K562 (cell line): ENCODE data around the gene SON. TPM values are rescaled to one million over a fixed set of nuclear protein-coding genes. Genes with fewer than 3 reads are reported as not detected.

Source experiments
- BRCA1 ChIP-seq, 2 experiments: fragments of 450-650 bp in 1 of 2; sonication (generic) in 1 of 2; formaldehyde crosslinking in 1 of 2; IDR thresholded peaks; 2 replicates each; pipeline versions ENCODE4 v1.5.0 to v1.6.1; 2017 to 2020; ENCODE audit warnings: mild to moderate bottlenecking in 1 of 2, missing genetic modification reagents in 1 of 2
- BRD9 ChIP-seq: fragments of 450-650 bp; IDR thresholded peaks from 2 replicates; pipeline ENCODE4 v1.6.1; 2018; ENCODE audit warnings: low read depth; ENCODE audit not compliant: partially characterized antibody
- CCNT2 ChIP-seq: IDR thresholded peaks from 2 replicates; pipeline ENCODE4 v1.6.1; 2011; ENCODE audit warnings: borderline replicate concordance, low read depth, mild to moderate bottlenecking, moderate library complexity, mixed read lengths, low read length; ENCODE audit not compliant: insufficient read length; ENCODE audit errors: extremely low read depth
- CEBPZ ChIP-seq: fragments of 150-350 bp; IDR thresholded peaks from 2 replicates; pipeline ENCODE4 v1.6.1; 2014; ENCODE audit warnings: low read depth, mild to moderate bottlenecking, low read length, borderline replicate concordance
- EGR1 ChIP-seq: fragments of 450-650 bp; conservative IDR thresholded peaks from 2 replicates; pipeline ENCODE4 v1.6.1; 2017; ENCODE audit warnings: mild to moderate bottlenecking
- HNRNPK ChIP-seq: fragments of 200-400 bp; formaldehyde crosslinking; IDR thresholded peaks from one replicate; pipeline ENCODE4 v1.6.1; 2018; ENCODE audit warnings: mild to moderate bottlenecking, low read depth, low read length; ENCODE audit not compliant: poor library complexity, severe bottlenecking
- IRF1 ChIP-seq: sonication (generic); formaldehyde crosslinking; IDR thresholded peaks from 2 replicates; pipeline ENCODE4 v1.8.0; 2022; ENCODE audit warnings: missing genetic modification reagents, mild to moderate bottlenecking, borderline replicate concordance
- PHB ChIP-seq: fragments of 250-450 bp; sonication (Bioruptor Pico); IDR thresholded peaks from 2 replicates; pipeline ENCODE4 v1.5.0; 2021
- RBM22 ChIP-seq: fragments of 200-400 bp; formaldehyde crosslinking; IDR thresholded peaks from 2 replicates; pipeline ENCODE4 v1.6.1; 2018; ENCODE audit warnings: low read length, low read depth; ENCODE audit not compliant: poor library complexity, severe bottlenecking
- SETDB1 ChIP-seq: IDR thresholded peaks from one replicate; pipeline ENCODE4 v1.6.1; 2012; ENCODE audit warnings: low read length, control low read depth, inconsistent platforms
- SOX6 ChIP-seq: fragments of 450-650 bp; IDR thresholded peaks from 2 replicates; pipeline ENCODE4 v1.6.1; 2014; ENCODE audit warnings: mild to moderate bottlenecking
- TCFL5 ChIP-seq: fragments of 250-450 bp; sonication (Bioruptor Pico); conservative IDR thresholded peaks from 2 replicates; pipeline ENCODE4 v1.6.1; 2021; ENCODE audit warnings: mild to moderate bottlenecking, moderate library complexity, matching md5 sums
- TRIM28 ChIP-seq: fragments of 450-650 bp; IDR thresholded peaks from 2 replicates; pipeline ENCODE4 v1.6.1; 2017
- TSC22D4 ChIP-seq: fragments of 450-650 bp; IDR thresholded peaks from 2 replicates; pipeline ENCODE4 v1.6.1; 2016; ENCODE audit warnings: missing genetic modification characterization, missing biosample characterization, control low read depth
- ZEB2 ChIP-seq: fragments of 450-650 bp; IDR thresholded peaks from 2 replicates; pipeline ENCODE4 v1.6.1; 2016
- ZNF584 ChIP-seq: fragments of 200-800 bp; sonication (Bioruptor generic); IDR thresholded peaks from 2 replicates; pipeline ENCODE4 v1.6.1; 2016; ENCODE audit warnings: low read depth, mild to moderate bottlenecking, missing genetic modification characterization, missing compliant biosample characterization
- ZNF766 ChIP-seq: fragments of 200-800 bp; sonication (Bioruptor generic); conservative IDR thresholded peaks from 2 replicates; pipeline ENCODE4 v1.6.1; 2016; ENCODE audit warnings: missing genetic modification characterization, missing compliant biosample characterization
- polyA plus RNA-seq, 8 experiments: library from polyadenylated mRNA; depleted of rRNA in 4 of 8; stranded (reverse) in 5 of 8; unstranded in 3 of 8; fragments of >200 nt; fragmentation: Nextera tagmentation in 2 of 8; fragmentation: Illumina TruSeq in 1 of 8; extraction: Ambion mirVana in 2 of 8; extraction: Trizol in 1 of 8; gene quantifications; 2 replicates each; pipeline versions ENCODE4 v1.2.1 to v1.2.3, GENCODE V29; 2011 to 2014; ENCODE audit warnings: inconsistent platforms in 1 of 8, missing spikeins in 1 of 8
- total RNA-seq, 7 experiments: library from RNA; depleted of rRNA in 6 of 7; stranded (reverse); fragments of >200 nt in 6 of 7; fragmentation: Illumina TruSeq in 2 of 7; extraction: Trizol in 2 of 7; gene quantifications; 2 replicates each; pipeline versions ENCODE4 v1.2.1 to v1.2.3, GENCODE V29; 2011 to 2021; ENCODE audit warnings: low replicate concordance in 1 of 7
- TF ChIP-seq, protein P1 (sequence below): fragments of 450-650 bp; IDR thresholded peaks from 2 replicates; pipeline ENCODE4 v1.7.1; 2018; ENCODE audit warnings: mild to moderate bottlenecking, low read depth; ENCODE audit not compliant: partially characterized antibody
- TF ChIP-seq, protein P2 (sequence below), 3 experiments: IDR thresholded peaks in 2 of 3; conservative IDR thresholded peaks in 1 of 3; 2 replicates each; pipeline ENCODE4 v1.5.1; 2011 to 2012; ENCODE audit warnings: low read length in 3 of 3, mild to moderate bottlenecking in 3 of 3, control low read depth in 2 of 3, improper control_type of control experiment in 1 of 3, inconsistent platforms in 1 of 3, low read depth in 1 of 3, mixed read lengths in 1 of 3, moderate library complexity in 1 of 3; ENCODE audit not compliant: insufficient read depth in 2 of 3

SON gene
- total and polyA plus RNA-seq, 9 of the 15 experiments (the other 6 are each of a cell fraction or from before 2014, with no cell fraction given): 105 to 742 (median 187) TPM

DNA sequence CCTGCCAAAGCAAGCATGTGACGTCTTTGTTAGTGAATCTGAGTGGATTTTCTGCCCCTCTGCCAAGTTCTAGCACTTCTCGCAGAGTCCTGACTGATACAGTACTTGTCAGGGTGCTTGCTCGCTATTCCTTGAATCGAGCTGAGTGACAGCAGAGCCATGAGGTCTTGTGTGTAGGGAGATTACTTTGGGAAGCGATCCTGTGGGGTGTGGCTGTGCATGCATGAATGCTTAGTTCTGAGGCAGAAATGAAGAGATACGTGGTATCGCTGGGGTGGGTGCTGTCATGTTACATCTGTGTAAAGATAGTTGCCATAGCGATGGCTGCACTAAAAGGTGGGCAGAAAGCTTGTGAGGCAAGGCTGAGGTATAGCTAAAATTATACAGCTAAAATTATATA is 32.0 kb upstream of the SON start (continued):
- no peak for TF ChIP-seq CCNT2
- TF ChIP-seq CEBPZ: no peak
- TF ChIP-seq BRD9: no peak
- TF ChIP-seq ZNF584 (CRISPR knock-in tag): no peak
- TF ChIP-seq TCFL5: no peak
- TF ChIP-seq HNRNPK: no peak
- no peak for TF ChIP-seq IRF1 (CRISPR knock-in tag)
- TF ChIP-seq TSC22D4 (tag): no peak
- no peak for TF ChIP-seq ZNF766 (CRISPR knock-in tag)
- no peak for TF ChIP-seq BRCA1 (IDR thresholded peaks at IDR 0.05)
- no peak for TF ChIP-seq BRCA1 (CRISPR knock-in tag; IDR thresholded peaks at IDR 0.05)
- no peak for TF ChIP-seq ZEB2
- TF ChIP-seq TRIM28: no peak
- TF ChIP-seq SOX6: peak; percentile 61
- no peak for TF ChIP-seq EGR1
- no peak for TF ChIP-seq SETDB1
- TF ChIP-seq, protein P1, sequence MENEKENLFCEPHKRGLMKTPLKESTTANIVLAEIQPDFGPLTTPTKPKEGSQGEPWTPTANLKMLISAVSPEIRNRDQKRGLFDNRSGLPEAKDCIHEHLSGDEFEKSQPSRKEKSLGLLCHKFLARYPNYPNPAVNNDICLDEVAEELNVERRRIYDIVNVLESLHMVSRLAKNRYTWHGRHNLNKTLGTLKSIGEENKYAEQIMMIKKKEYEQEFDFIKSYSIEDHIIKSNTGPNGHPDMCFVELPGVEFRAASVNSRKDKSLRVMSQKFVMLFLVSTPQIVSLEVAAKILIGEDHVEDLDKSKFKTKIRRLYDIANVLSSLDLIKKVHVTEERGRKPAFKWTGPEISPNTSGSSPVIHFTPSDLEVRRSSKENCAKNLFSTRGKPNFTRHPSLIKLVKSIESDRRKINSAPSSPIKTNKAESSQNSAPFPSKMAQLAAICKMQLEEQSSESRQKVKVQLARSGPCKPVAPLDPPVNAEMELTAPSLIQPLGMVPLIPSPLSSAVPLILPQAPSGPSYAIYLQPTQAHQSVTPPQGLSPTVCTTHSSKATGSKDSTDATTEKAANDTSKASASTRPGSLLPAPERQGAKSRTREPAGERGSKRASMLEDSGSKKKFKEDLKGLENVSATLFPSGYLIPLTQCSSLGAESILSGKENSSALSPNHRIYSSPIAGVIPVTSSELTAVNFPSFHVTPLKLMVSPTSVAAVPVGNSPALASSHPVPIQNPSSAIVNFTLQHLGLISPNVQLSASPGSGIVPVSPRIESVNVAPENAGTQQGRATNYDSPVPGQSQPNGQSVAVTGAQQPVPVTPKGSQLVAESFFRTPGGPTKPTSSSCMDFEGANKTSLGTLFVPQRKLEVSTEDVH: no peak
- TF ChIP-seq, protein P2, sequence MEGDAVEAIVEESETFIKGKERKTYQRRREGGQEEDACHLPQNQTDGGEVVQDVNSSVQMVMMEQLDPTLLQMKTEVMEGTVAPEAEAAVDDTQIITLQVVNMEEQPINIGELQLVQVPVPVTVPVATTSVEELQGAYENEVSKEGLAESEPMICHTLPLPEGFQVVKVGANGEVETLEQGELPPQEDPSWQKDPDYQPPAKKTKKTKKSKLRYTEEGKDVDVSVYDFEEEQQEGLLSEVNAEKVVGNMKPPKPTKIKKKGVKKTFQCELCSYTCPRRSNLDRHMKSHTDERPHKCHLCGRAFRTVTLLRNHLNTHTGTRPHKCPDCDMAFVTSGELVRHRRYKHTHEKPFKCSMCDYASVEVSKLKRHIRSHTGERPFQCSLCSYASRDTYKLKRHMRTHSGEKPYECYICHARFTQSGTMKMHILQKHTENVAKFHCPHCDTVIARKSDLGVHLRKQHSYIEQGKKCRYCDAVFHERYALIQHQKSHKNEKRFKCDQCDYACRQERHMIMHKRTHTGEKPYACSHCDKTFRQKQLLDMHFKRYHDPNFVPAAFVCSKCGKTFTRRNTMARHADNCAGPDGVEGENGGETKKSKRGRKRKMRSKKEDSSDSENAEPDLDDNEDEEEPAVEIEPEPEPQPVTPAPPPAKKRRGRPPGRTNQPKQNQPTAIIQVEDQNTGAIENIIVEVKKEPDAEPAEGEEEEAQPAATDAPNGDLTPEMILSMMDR (IDR thresholded peaks at IDR 0.05 in 2 of 3, conservative IDR thresholded peaks at IDR 0.05 in 1 of 3; ENCODE audit: insufficient read depth in 2 of 3, low read depth in 1 of 3, low read length in 3 of 3): no peak
- TF ChIP-seq PHB (CRISPR knock-in tag): no peak
- TF ChIP-seq RBM22: no peak
